ENCODE measurements around the gene CCDC97. TPM values are rescaled to one million over a fixed set of nuclear protein-coding genes. Genes with fewer than 3 reads are reported as not detected.

The CCDC97 gene
- total RNA-seq, 1 experiment from 2014 or later = 23.0 TPM

GRCh38 chr19:41330946-41331678 is 21.1 kb downstream of the CCDC97 start:
- H3K4me3 ChIP-seq (replicated peaks in 1 of 2; ENCODE audit: low read depth in 1 of 2, low read length in 2 of 2) = no peak overlapping the region
- H3K4me2 ChIP-seq (ENCODE audit: low read length) = no peak overlapping the region
- H3K9me3 ChIP-seq (ENCODE audit: control insufficient read depth in 1 of 2, insufficient read depth in 1 of 2, low read depth in 1 of 2, low read length in 2 of 2) = no peaks in the 10 kb centered on the region
- ATAC-seq (no peak), DNase-seq (ENCODE audit: low read depth, low spot score) (no peak)
- no peaks in the 10 kb centered on the region for H3K27me3 ChIP-seq (ENCODE audit: insufficient read depth, low read length)
- peaks cover 4 to 21% of the 10 kb centered on the region in 2 experiments; a peak in 3 of 4 replicates for H3K4me1 ChIP-seq (ENCODE audit: control insufficient read depth in 1 of 2, insufficient read depth in 2 of 2, low read length in 2 of 2)
- CTCF ChIA-PET = no interaction called here
- RAD21 ChIA-PET (ENCODE audit: low non-redundant PET in 1 of 2, low total read pairs in 2 of 2, uncharacterized antibody in 2 of 2, unreplicated experiment in 2 of 2) = no interaction called here
- H3K36me3 ChIP-seq (ENCODE audit: control insufficient read depth in 1 of 2, insufficient read depth in 2 of 2, low read length in 2 of 2) = peaks cover 0 to 8% of the 10 kb centered on the region in 2 experiments; a peak in 1 of 4 replicates
- no peaks in the 10 kb centered on the region for H3K9me2 ChIP-seq (ENCODE audit: insufficient read depth)
- no peaks in the 10 kb centered on the region for H4K20me1 ChIP-seq (ENCODE audit: insufficient read depth)
- POLR2A ChIA-PET = no interaction called here
- no TSS peak for BruUV-seq (replicated peaks)
- TF ChIP-seq ZNF274 (IDR thresholded peaks at IDR 0.05; ENCODE audit: low read depth, low read length) (no peak), CBX3 (IDR thresholded peaks at IDR 0.05; ENCODE audit: low read depth) (no peak), ZFX (IDR thresholded peaks at IDR 0.05) (no peak)
- H3K79me2 ChIP-seq (ENCODE audit: insufficient read depth, low read length) = no peaks in the 10 kb centered on the region
- no peak overlapping the region for H3K27ac ChIP-seq (ENCODE audit: low read depth, low read length)
- H3K9ac ChIP-seq (ENCODE audit: low read length) = no peak overlapping the region
- intact Hi-C loops (cut with micrococcal nuclease) = no loop called here
- H2AFZ ChIP-seq (ENCODE audit: low read depth, low read length, poor library complexity, severe bottlenecking) = no peak overlapping the region

DNA sequence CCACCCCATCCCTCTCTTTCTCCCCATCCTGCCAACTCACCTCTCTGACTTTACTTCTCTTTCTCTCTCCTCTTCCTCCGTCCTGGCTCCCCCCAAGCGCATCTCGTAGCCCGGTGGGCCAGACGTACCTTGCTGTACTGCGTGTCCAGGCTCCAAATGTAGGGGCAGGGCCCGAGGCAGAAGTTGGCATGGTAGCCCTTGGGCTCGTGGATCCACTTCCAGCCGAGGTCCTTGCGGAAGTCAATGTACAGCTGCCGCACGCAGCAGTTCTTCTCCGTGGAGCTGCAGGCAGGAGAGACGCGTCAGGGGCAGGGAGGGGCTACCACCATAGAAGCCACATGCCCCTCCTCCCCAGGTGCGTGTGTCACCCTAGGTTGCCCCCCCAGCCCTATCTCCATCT is 22.0 kb downstream of the CCDC97 start:
- TF ChIP-seq EGR1 (IDR thresholded peaks at IDR 0.05; ENCODE audit: low read depth) = no peak
- TF ChIP-seq POLR2A (IDR thresholded peaks at IDR 0.05; ENCODE audit: borderline replicate concordance, extremely low read depth, insufficient read depth, insufficient read length) = no peak
- TF ChIP-seq REST (IDR thresholded peaks at IDR 0.05; ENCODE audit: low read depth) = no peak
- TF ChIP-seq CBX3 (IDR thresholded peaks at IDR 0.05; ENCODE audit: low read depth) = no peak
- TF ChIP-seq, protein P1, sequence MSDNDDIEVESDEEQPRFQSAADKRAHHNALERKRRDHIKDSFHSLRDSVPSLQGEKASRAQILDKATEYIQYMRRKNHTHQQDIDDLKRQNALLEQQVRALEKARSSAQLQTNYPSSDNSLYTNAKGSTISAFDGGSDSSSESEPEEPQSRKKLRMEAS (IDR thresholded peaks at IDR 0.05) = no peak
- no peak for TF ChIP-seq SIN3A (IDR thresholded peaks at IDR 0.05; ENCODE audit: low read depth)
- TF ChIP-seq, protein P2, sequence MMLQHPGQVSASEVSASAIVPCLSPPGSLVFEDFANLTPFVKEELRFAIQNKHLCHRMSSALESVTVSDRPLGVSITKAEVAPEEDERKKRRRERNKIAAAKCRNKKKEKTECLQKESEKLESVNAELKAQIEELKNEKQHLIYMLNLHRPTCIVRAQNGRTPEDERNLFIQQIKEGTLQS (IDR thresholded peaks at IDR 0.05) = no peak
- no peak for TF ChIP-seq ZNF274 (IDR thresholded peaks at IDR 0.05; ENCODE audit: low read depth, low read length)
- TF ChIP-seq JUND (IDR thresholded peaks at IDR 0.05) = no peak
- no peak for TF ChIP-seq SRF (IDR thresholded peaks at IDR 0.05; ENCODE audit: low read depth)
- no peak for TF ChIP-seq ZFX (IDR thresholded peaks at IDR 0.05)
- TF ChIP-seq, protein P3, sequence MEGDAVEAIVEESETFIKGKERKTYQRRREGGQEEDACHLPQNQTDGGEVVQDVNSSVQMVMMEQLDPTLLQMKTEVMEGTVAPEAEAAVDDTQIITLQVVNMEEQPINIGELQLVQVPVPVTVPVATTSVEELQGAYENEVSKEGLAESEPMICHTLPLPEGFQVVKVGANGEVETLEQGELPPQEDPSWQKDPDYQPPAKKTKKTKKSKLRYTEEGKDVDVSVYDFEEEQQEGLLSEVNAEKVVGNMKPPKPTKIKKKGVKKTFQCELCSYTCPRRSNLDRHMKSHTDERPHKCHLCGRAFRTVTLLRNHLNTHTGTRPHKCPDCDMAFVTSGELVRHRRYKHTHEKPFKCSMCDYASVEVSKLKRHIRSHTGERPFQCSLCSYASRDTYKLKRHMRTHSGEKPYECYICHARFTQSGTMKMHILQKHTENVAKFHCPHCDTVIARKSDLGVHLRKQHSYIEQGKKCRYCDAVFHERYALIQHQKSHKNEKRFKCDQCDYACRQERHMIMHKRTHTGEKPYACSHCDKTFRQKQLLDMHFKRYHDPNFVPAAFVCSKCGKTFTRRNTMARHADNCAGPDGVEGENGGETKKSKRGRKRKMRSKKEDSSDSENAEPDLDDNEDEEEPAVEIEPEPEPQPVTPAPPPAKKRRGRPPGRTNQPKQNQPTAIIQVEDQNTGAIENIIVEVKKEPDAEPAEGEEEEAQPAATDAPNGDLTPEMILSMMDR (IDR thresholded peaks at IDR 0.05 in 2 of 3, conservative IDR thresholded peaks at IDR 0.05 in 1 of 3; ENCODE audit: borderline replicate concordance in 1 of 3, insufficient read depth in 1 of 3, low read depth in 2 of 3, low read length in 2 of 3) = no peak
- TF ChIP-seq ELF1 (IDR thresholded peaks at IDR 0.05; ENCODE audit: borderline replicate concordance, low read depth) = no peak
- no peak for TF ChIP-seq TCF7L2 (IDR thresholded peaks at IDR 0.05; ENCODE audit: borderline replicate concordance, extremely low read depth, insufficient read depth, insufficient read length)
- no peak for TF ChIP-seq SP1 (IDR thresholded peaks at IDR 0.05; ENCODE audit: low read depth)

More for the DNA sequence above, 22.0 kb downstream of the CCDC97 start:
- no peaks in the 10 kb centered on the region for H3K27me3 ChIP-seq (ENCODE audit: insufficient read depth, low read length)
- ChIA-PET POLR2A (no interaction called here), RAD21 (ENCODE audit: low non-redundant PET in 1 of 2, low total read pairs in 2 of 2, uncharacterized antibody in 2 of 2, unreplicated experiment in 2 of 2) (no interaction called here), CTCF (no interaction called here)
- H3K4me3 ChIP-seq (replicated peaks in 1 of 2; ENCODE audit: low read depth in 1 of 2, low read length in 2 of 2) = no peak overlapping the region
- peaks cover 3 to 13% of the 10 kb centered on the region in 2 experiments; a peak in 2 of 4 replicates for H3K4me1 ChIP-seq (ENCODE audit: control insufficient read depth in 1 of 2, insufficient read depth in 2 of 2, low read length in 2 of 2)
- no peak for DNase-seq (ENCODE audit: low read depth, low spot score)
- H3K9me2 ChIP-seq (ENCODE audit: insufficient read depth) = no peaks in the 10 kb centered on the region
- no peak overlapping the region for H2AFZ ChIP-seq (ENCODE audit: low read depth, low read length, poor library complexity, severe bottlenecking)
- no peaks in the 10 kb centered on the region for H3K79me2 ChIP-seq (ENCODE audit: insufficient read depth, low read length)
- no peak overlapping the region for H3K27ac ChIP-seq (ENCODE audit: low read depth, low read length)
- no TSS peak for BruUV-seq (replicated peaks)
- no peak overlapping the region for H3K9ac ChIP-seq (ENCODE audit: low read length)
- peaks cover 0 to 11% of the 10 kb centered on the region in 2 experiments; a peak in 1 of 4 replicates for H3K36me3 ChIP-seq (ENCODE audit: control insufficient read depth in 1 of 2, insufficient read depth in 2 of 2, low read length in 2 of 2)
- no peaks in the 10 kb centered on the region for H4K20me1 ChIP-seq (ENCODE audit: insufficient read depth)
- H3K4me2 ChIP-seq (ENCODE audit: low read length) = no peak overlapping the region
- no peak for ATAC-seq
- H3K9me3 ChIP-seq (ENCODE audit: control insufficient read depth in 1 of 2, insufficient read depth in 1 of 2, low read depth in 1 of 2, low read length in 2 of 2) = no peaks in the 10 kb centered on the region
- intact Hi-C loops (cut with micrococcal nuclease) = no loop called here

Data from HCT116 (cell line).